ENCODE data around the gene PHF13.
A peak's percentile ranks its signal among the peaks of the same experiment; 100 is the strongest.
"Not testable (repeated sequence)": the region's sequence is repeated elsewhere in the genome, so short reads cannot be mapped to it uniquely, and the experiment has no call there.

Gene PHF13

DNA sequence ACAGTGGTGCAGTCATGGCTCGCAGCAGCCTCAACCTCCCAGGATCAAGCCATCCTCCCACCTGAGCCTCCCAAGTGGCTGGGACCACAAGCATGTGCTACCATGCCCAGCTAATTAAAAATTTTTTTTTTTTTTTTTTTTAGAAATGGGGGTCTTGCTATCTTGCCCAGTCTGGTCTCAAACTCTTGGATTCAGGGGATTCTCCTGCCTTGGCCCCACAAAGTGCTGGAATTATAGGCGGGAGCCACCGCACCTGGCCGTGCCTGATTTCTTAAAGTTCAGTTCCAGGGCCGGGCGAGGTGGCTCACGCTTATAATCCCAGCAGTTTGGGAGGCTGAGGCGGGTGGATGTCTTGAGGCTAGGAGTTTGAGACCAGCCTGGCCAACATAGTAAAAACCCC is 17.5 kb downstream of the PHF13 start:
- no peak for DNase-seq

DNA sequence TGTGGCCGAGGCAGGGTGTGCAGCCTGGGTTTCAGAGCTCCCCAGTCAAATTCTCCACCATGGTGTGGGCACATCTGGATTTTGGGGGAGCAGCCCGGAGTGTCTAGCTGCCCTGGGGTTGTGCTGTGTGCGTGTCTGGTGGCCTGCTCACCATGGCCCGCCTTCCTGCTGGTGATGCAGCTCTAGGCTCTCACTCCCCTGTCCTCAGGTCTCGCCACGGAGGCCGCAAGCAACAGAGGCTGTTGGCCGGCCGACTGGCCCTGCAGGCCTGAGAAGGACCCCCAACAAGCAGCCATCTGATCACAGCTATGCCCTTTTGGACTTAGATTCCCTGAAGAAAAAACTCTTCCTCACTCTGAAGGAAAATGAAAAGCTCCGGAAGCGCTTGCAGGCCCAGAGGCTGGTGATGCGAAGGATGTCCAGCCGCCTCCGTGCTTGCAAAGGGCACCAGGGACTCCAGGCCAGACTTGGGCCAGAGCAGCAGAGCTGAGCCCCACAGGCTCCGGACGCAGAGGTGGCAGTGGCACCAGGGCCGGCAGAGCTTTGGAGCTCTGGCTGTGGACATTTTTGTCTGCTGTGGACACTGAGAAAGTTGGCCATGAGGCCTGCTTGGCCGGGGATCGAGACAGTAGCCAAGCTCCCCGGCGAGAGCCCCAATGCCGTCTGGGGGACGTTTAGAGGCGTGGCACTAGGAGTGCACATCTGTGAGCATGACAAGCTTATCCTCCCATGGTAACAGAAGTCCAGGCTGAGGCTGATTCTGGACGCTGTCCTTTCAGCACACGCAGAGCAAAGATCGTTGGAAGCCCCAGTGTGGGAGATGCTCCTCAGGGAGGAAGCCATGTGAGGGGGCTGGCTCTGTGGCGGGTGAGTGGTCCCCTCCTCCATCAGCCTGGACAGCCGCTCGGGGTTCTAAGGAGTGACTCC is 19.3 kb downstream of the PHF13 start:
- no peak for DNase-seq

DNA sequence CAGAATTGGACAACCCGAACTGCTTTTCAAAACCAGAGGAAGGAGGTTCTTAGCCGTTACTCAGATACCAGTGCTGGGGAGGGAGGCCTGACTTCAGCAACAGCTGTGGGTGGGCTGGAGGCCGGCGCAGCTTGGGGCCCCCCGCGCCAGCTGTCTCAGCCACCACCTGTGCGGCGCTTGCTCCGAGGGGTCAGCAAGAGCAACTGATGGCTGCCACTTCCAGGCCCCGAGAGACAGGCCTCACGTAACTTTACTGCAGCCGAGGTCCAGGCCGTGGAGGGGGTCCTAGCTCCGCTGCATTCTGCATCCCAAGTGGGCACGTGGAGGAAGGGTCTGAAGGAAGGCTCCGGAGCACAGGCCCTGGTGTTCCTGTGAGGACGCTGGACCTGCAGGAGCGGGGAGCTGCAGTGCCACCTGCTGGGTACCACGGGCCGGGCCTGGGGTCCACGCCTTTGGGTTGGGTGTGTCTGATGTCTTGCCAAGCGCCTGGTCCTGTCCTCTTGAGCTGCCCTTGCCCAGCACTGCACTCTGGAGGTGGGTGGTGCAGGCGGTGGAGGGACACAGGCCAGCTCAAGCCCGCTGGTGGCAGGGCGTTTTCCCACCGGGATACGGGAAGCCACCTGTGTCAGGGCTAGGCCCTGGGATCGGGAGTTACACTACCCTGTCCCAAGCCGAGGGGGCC is 21.0 kb downstream of the PHF13 start:
- peak; percentile 24 to 33 for DNase-seq

DNA sequence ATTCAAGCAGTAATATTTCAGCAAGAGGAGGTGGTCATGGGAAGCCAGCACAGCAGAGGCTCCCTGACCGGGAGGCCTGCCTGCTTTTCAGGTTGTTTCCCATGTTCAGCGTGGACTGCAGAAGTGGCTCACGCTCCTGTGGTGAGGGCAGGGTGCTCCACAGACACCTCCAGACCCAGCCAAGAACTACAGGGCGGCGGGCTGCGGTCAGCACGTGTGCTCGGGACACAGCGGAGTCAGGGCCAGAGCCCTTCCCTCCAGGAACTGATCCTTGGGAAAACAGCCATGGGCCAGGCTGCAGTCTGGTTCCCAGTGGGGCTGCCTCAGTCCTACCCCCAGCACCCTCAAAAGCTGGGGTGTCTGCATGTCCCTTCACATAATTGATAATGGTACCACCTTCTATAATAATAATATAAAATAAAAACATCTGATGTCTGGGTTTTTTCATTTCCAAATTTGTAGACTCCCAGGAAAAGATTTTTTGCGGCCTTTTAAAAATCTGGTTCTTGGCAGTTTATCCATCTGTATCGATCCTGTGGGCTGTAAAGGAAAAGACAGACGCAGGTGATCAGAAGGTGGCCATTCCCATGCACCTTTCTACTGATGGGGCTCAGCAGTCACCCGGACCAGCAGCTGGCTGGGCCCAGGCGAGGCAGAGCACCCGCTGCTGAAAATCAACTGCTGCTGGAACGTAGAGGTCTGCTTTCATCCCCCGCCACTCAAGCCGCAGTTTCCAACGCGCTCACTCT is 21.8 kb downstream of the PHF13 start:
- DNase-seq: no peak

DNA sequence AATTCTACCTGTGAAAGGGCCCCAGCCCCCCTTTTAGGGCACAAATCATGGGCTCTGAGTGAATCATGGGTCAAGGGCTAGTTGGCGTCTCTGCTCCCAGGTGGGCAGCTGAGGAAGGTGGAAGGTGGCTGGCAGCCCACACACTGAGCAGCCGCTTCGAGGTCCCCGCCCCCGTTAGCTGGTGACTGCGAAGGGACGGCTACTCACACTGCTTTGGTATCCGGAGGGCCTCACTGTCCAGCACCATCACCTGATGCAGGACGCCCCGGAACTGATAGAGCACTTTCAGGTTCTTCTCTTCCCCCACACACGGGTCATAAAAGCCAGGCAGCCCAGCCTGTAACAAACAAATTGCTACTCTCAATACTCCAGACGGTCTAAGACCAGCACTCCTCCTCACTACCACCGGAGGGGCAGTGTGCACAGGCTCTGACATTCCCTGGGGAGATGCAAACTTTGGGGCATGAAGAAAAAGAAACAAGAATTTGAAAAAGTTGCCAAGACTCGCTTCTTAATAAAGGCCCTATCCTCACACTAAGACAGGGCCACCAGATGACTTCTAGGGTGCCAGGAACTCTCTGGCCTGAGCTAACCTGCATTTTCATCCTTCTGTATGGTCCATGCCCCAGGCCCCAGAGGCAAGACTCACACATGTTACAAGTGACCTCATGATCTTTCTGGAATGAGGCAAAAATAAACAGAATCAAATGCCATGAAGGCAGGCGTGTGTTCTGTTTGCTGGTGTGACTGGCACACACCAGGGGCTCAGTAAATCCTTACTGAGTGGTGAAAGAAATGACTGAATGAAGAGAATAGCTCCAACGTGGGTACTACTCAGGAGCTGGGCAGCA is 22.6 kb downstream of the PHF13 start:
- no peak for DNase-seq

DNA sequence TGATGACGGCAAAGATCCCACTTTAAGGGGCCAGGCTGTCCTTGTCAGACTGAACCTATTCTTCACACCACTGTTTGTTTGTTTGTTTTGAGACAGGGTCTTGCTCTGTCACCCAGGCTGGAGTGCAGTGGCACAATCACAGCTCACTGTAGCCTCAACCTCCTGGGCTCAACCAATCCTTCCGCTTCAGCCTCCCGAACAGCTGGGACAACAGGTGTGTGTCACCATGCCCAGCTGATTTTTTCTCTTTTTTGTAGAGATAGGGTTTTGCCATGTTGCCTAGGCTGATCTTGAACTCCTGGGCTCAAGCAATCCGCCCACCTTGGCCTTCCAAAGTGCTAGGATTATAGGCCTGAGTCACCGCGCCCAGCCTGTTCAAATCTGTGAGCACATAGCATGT is 23.2 kb downstream of the PHF13 start:
- DNase-seq: not testable (repeated sequence)

DNA sequence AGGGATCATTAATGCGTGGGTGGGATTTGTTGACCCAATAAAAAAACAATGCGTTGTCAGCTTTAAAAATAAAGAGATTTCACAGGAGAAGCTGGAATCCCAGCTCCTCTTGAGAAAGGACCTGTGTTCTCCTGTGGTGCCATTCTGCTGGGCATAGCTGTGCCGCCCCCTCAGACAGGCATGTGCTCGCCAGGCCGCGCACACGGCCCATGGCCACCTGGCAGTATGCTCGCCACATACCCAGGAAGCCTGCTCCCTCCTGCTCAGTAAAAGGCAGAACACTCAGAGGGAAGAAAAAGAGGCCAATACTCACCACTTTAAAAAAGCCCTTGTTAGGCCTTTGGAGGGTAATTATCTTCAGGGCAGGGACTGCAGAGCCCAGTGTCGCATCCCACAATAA is 24.2 kb downstream of the PHF13 start:
- no peak for DNase-seq

DNA sequence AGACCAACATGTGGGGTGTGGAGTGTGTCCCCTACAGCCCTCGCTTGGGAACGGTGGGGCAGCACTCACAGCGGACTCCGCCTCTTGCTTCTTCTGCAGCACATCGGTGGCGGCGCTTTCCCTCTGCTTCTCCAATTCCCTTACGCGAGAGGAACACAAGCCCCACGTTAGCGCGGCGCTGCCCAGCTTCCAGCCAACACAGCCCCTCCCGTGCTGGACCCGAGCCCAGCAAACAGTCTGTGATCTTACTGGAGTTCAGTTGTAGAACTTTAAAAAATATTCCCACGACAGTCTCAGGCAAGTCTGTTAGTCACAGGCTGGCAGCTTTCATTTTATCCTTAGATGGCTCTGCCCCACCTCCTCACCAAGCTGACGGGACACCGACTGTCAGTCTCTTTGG is 24.7 kb downstream of the PHF13 start:
- no peak for DNase-seq

DNA sequence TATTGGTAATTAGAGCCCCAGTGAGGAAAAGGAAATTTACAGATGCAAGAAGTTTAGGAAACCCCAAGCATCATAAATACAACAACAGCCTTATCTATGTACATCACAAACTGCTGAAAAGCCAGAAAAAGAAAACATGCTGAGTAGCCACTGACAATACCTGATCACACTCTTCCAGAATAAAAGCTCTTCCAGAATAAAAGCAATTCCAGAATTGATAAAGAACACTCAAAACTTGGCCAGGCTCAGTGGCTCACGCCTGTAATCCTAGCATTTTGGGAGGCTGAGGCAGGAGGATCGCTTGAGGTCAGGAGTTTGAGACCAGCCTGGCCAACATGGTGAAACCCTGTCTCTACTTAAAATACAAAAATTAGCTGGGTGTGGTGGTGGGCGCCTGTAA is 27.3 kb downstream of the PHF13 start:
- DNase-seq: not testable (repeated sequence)

DNA sequence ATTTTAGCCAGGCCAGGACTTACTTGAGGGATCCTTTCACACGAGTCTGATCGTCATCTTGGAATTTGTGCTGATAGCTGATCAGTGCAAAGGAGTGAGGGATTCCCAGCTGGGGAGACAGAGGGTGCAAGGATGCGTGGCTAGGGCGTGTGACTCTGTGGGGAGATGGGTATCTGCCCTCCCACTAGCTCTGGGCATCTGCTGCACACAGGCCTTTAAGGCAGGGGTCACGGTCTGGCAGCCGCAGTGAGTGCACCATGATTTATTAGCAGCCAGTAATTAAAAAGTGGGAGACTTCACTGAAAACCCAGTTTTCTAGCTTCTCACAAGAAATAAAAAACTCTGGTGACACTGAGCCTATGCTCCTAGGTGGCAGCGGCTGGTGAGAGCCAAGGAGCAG is 31.5 kb downstream of the PHF13 start:
- DNase-seq: no peak

DNA sequence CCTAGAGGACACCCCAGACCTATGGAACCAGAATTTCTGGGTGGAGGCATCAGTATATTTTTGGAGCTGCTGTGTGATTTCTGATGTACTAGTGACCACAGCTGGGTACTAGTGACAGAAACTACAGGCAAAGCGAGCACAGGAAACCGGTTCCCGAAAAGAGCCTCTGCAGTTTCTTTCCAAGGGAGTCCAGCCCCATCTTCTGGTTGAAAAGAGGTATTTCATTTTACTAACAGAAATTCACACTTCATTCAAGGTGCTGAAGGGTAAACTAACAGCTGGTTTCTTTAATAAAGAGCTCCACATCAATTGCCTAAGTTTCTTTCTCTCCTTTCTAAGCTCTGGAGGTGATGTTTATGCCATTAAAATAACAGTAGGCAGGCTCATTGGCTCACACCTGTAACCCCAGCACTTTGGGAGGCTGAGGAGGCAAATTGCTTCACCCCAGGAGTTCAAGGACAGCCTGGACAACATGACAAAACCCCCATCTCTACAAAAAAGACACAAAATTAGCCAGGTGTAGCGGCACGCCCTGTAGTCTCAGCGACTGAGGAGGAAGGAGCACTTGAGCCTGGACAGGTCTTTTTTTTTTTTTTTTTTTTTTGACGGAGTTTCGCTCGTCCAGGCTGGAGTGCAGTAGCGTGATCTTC is 33.1 kb downstream of the PHF13 start:
- DNase-seq: no peak

DNA sequence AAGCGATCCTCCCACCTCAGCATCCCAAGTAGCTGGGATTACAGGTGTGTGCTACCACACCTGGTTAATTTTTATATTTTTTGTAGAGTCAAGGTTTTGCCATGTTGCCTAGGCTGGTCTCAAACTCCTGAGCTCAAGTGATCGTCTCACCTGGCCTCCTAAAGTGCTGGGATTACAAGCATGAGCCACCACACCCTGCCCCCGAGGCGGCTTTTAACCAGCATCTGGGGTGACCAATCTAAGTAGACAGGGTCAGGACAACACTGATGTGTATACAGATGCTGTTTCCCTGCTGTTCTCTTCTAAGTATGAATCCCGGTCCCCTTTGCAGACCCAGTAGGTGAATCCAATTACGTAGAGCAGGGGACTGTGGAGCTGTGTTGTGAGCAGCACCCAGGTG is 35.0 kb downstream of the PHF13 start:
- no peak for DNase-seq

DNA sequence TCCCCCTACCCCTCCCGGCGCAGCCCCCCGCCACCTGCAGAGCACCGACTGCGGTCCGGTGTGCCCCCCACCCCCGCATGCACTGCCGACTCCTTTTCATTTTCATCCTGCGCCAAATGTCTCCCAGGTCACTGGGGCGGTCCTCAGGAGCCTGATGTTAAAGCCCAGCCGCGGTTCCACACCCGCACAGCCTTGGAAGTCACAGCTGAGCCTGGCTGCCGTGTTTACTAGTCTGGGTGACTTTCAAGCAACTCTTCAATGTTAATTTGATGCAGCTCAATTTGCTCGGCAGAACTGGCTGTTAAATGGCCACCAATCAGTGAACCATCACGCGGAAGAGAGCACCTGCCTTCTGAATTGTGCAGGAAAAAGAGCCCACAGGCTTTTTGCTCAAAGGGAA is 38.4 kb downstream of the PHF13 start:
- DNase-seq: no peak

DNA sequence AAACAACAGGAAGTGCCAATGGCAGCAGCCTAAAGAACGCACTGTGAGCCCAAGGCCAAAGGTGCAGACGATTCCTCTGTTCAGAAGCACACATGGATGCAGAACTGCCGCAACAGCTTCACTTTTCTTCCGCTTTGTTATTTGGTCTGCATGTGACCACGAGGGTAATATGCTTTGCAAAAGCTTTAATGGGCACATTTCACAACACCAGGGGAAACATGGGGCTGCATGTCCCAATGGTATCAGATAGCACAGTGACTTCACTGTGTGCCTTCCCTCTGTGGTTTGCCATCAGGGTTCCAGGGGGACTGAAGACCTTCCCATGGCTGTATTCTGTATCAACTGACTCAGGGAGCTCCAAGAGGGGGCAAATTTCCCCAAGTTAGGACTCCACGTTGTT is 39.5 kb downstream of the PHF13 start:
- DNase-seq: no peak

DNA sequence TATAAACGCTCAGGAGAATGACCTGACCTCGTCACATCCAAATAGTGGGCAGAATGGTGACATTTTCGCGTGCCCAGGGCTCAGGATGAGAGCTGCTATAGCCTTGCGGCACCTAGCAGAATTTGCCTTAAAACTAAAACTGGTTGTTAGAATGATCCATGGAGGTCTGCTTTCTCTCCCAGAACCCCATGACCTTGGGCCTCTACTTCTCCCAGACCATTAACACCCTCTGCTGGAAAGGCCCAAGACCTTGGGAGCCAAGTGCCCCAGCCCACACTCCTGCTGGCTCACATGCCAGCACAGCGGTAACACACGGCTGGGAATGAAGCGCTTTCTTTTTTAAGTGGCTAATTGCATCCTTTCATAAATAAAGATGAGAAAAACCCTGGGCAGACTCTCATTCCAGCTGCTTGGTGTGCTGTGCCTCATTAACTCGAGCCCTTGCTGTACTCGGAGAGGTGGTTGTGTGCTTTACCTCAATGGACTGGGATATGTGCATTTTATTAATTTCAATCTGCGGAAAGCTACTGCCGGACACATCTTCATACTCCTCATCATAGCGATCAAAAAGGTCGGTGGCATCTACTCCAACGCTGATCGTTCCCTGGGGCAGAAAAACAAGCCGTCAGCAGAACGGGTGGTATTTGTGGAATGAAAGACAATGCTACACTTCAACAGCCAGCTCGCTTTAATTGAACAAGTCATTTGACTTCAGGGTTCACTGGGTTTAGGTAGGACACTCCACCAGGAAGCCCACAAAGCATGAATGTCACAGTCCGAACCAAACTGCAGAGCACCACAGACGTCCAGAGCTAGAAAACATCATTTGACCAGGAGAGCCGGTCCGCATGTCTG is 40.1 kb downstream of the PHF13 start:
- no peak for DNase-seq

DNA sequence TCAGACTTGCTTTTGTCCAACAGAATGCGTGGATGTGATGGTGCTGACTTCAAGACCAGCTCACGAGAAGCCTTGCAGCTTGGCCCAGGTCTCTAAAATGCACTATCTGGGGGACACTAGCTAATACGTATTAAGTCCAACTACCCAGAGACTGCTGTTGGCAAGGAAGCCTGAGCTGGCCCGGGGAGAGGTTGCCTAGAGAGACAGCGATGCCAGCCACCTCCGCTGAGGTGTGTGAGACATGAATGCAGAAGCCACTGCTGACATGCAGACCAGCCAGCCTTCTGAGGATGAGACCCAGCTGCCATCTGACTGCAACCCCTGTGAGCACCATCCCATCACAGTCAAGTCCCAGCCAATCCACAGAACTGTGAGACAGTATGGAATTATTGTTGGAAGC is 43.6 kb downstream of the PHF13 start:
- no peak for DNase-seq

DNA sequence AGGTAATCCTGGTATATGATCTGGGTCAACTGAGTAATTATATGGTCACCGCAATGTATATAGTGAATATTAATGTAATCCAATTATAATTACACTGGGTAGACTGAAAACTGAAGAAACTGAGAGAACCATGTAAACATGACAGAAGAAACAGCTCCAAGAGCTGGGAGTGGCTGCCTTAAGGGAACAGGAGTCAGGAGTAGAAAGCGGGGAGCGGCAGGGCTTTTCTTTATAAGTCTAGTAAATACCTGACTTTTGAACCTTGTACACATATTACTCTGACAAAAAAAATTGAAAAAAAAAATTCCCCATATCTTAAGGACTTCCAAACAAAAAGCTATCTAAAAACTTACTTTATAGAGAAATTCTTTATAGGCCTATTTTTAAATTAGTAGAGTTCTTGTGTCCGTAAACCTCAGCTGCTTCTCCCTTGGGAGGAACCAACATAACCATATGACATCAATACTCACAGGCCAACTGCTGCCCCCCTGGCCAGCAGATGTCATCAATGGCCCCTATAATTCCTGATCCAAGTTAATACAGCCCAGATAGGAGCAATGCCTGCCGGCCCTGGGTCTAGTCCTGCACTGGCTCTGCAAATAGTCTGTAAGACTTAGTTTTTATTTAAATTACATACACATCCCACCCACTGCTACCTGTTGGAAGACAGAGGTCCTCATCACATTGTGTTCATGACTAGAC is 45.0 kb downstream of the PHF13 start:
- DNase-seq: no peak

DNA sequence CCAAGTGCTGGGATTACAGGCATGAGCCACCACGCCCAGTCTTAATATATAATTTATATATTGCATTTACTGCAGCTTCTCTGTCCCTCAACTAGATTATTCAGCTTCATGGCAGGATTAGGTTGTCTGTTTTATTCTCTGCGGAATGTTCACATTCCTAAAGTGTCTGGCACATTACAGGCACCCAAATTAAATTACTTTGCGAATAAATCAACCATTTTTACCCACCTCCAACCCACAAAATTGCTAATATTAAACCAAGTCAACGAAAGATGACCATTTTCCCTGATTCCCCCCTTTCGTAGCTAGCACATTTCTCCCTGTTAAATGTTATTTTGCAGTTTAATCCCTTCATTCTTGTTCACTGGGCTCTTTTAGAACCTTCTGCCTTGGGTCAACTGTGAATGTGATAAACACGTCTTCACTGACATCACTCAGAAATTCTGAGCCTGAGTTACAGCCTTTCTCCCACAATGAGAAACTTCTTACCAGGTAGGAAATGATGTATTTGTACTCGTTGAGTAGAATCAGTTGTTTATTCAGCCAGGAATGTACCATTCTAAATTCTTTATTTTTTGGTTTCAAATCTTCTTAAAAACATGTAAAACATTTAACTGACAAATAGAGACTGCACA is 47.0 kb downstream of the PHF13 start:
- no peak for DNase-seq

DNA sequence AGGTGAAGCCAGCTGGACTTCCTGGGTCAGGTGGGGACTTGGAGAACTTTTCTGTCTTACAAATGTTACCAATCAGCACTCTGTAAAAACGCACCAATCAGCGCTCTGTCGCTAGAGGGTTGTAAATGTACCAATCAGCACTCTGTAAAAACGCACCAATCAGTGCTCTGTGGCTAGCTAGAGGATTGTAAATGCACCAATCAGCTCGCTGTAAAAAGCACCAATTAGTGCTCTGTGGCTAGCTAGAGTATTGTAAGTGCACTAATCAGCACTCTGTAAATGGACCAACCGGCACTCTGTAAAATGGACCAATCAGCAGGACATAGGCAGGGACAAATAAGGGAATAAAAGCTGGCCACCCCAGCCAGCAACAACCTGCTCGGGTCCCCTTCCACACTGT is 48.9 kb downstream of the PHF13 start:
- DNase-seq: not testable (repeated sequence)

DNA sequence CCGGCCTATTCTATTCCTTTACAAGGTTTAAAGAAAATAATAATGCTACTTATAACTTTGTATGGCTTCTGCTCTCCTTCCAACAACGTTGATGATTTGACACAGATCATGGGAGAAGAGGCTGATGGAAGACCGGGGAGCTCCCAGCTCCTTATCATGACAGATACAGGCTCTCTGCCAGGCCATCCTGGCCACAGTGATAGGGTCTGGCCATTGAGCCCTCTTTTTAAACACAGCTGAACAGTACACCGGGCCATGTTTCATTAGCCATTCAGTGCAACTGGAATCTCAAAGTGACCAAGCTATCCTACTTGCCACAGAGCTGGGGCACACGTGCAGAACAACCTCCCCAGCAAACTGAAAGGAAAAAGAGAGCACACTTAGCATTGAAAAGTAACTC is 53.2 kb downstream of the PHF13 start:
- no peak for DNase-seq
